ENCODE data around the gene CLEC5A. TPM values are rescaled to one million over a fixed set of nuclear protein-coding genes. Genes with fewer than 3 reads are reported as not detected.

Gene CLEC5A
- total RNA-seq, 1 donor from 2014 or later = not detected

GRCh38 chr7:141974831-141975230, 28.1 kb upstream of the CLEC5A start:
- H3K4me1 Mint-ChIP-seq (ENCODE audit: low read depth) = peaks cover 12% of the 10 kb centered on the region
- H3K27me3 Mint-ChIP-seq (ENCODE audit: insufficient read depth) = no peaks in the 10 kb centered on the region
- no peak overlapping the region for H3K27ac Mint-ChIP-seq
- H3K4me3 Mint-ChIP-seq = no peak overlapping the region
- H3K36me3 Mint-ChIP-seq (ENCODE audit: low read depth) = no peaks in the 10 kb centered on the region
- no peak for DNase-seq (ENCODE audit: low spot score)
- intact Hi-C loops (cut with micrococcal nuclease) = loop anchor here (5.0 to 10.0 kb wide), 2 partner anchors 840 to 1032 kb away; no protein-coding TSS in a partner anchor
- no peaks in the 10 kb centered on the region for H3K9me3 Mint-ChIP-seq

GRCh38 chr7:141973673-141974072, 26.9 kb upstream of the CLEC5A start, which contains the start of gene TAS2R38:
Gene TAS2R38 (minus strand): TSS chr7:141973773. CDS start chr7:141973689, 84 bp downstream.
- Mint-ChIP-seq H3K27ac (no peak within 1 kb of the TSS), H3K9me3 (no peaks in the 10 kb centered on the region), H3K4me1 (ENCODE audit: low read depth) (peaks cover 12% of the 10 kb centered on the region), H3K27me3 (ENCODE audit: insufficient read depth) (no peaks in the 10 kb centered on the region), H3K36me3 (ENCODE audit: low read depth) (no peaks in the 10 kb centered on the region), H3K4me3 (no peak within 1 kb of the TSS)
- intact Hi-C loops (cut with micrococcal nuclease) = loop anchor here (10.0 kb wide), 1 partner anchor 841 kb away; no protein-coding TSS in a partner anchor
- DNase-seq (ENCODE audit: low spot score) = no peak

DNA sequence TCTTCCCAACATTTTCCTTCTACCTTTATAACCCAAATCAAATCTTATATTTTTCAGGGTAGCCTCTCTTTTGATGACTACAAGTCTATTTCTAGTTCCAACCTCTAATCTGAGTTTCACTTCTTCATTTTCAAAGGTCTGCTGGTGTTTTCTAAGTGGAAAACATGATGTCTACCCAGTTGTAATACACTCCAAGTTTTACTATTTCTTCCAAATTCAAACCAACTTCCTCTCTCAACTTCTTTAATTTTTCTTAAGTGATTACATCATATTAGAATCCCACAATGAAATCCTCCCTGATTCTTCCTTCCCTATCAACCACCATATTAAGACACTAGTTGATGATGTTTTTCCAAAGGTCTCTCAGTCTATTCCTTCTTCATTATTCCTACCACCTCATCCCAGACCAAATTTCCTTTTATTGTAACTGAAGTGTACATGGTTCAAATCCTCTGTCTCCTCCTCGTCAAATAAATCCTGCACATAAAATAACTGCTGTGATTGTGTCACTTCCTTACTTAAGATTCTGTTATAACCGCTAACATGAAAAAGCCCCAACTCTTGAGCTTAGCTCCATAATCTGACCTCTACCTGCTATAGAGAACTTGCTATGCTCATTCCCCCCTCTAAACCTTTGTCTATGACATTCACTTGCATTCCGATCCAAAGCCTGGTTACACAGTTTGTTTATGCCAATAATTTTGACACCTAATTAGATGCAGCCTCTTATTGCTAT, 14.1 kb upstream of the CLEC5A start:
- no peaks in the 10 kb centered on the region for H3K4me1 Mint-ChIP-seq (ENCODE audit: low read depth)
- H3K36me3 Mint-ChIP-seq (ENCODE audit: low read depth) = no peaks in the 10 kb centered on the region
- intact Hi-C loops (cut with micrococcal nuclease) = no loop called here
- no peak overlapping the region for H3K27ac Mint-ChIP-seq
- DNase-seq (ENCODE audit: low spot score) = no peak
- H3K27me3 Mint-ChIP-seq (ENCODE audit: insufficient read depth) = no peaks in the 10 kb centered on the region
- no peaks in the 10 kb centered on the region for H3K9me3 Mint-ChIP-seq
- H3K4me3 Mint-ChIP-seq = no peak overlapping the region

GRCh38 chr7:141956084-141956483, 9.3 kb upstream of the CLEC5A start:
- no peak overlapping the region for H3K27ac Mint-ChIP-seq
- no peaks in the 10 kb centered on the region for H3K27me3 Mint-ChIP-seq (ENCODE audit: insufficient read depth)
- intact Hi-C loops (cut with micrococcal nuclease) = no loop called here
- H3K4me1 Mint-ChIP-seq (ENCODE audit: low read depth) = no peaks in the 10 kb centered on the region
- DNase-seq (ENCODE audit: low spot score) = no peak
- no peaks in the 10 kb centered on the region for H3K36me3 Mint-ChIP-seq (ENCODE audit: low read depth)
- H3K4me3 Mint-ChIP-seq = no peak overlapping the region
- H3K9me3 Mint-ChIP-seq = no peaks in the 10 kb centered on the region

GRCh38 chr7:141954334-141954733, 7.6 kb upstream of the CLEC5A start:
- DNase-seq (ENCODE audit: low spot score) = no peak
- intact Hi-C loops (cut with micrococcal nuclease) = no loop called here
- H3K27me3 Mint-ChIP-seq (ENCODE audit: insufficient read depth) = no peaks in the 10 kb centered on the region
- no peak overlapping the region for H3K4me3 Mint-ChIP-seq
- H3K27ac Mint-ChIP-seq = no peak overlapping the region
- no peaks in the 10 kb centered on the region for H3K36me3 Mint-ChIP-seq (ENCODE audit: low read depth)
- H3K9me3 Mint-ChIP-seq = no peaks in the 10 kb centered on the region
- H3K4me1 Mint-ChIP-seq (ENCODE audit: low read depth) = no peaks in the 10 kb centered on the region

- DNase-seq (ENCODE audit: low spot score) = no peak
- Mint-ChIP-seq H3K4me3 (no peak overlapping the region), H3K4me1 (ENCODE audit: low read depth) (no peaks in the 10 kb centered on the region), H3K36me3 (ENCODE audit: low read depth) (no peaks in the 10 kb centered on the region), H3K27ac (no peak overlapping the region), H3K9me3 (no peaks in the 10 kb centered on the region), H3K27me3 (ENCODE audit: insufficient read depth) (no peaks in the 10 kb centered on the region)
- intact Hi-C loops (cut with micrococcal nuclease) = no loop called here
Measured at GRCh38 chr7:141952461-141952860, 5.7 kb upstream of the CLEC5A start.

DNA sequence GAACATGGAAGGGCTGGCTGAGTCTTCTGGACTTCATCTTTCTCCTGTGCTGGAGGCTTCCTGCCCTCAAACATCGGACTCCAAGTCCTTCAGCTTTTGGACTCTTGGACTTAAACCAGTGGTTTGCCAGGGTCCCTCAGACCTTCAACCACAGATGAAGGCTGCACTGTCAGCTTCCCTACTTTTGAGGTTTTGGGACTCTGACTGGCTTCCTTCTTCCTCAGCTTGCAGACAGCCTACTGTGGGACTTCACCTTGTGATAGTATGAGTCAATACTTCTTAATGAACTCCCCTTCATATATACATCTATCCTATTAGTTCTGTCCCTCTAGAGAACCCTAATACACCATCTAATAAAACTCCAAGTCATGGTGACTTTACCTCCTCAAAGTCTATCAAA, 4.0 kb upstream of the CLEC5A start:
- Mint-ChIP-seq H3K4me3 (no peak overlapping the region), H3K4me1 (ENCODE audit: low read depth) (no peaks in the 10 kb centered on the region), H3K36me3 (ENCODE audit: low read depth) (no peaks in the 10 kb centered on the region), H3K27ac (no peak overlapping the region), H3K27me3 (ENCODE audit: insufficient read depth) (no peaks in the 10 kb centered on the region), H3K9me3 (no peaks in the 10 kb centered on the region)
- intact Hi-C loops (cut with micrococcal nuclease) = no loop called here
- DNase-seq (ENCODE audit: low spot score) = no peak

DNA sequence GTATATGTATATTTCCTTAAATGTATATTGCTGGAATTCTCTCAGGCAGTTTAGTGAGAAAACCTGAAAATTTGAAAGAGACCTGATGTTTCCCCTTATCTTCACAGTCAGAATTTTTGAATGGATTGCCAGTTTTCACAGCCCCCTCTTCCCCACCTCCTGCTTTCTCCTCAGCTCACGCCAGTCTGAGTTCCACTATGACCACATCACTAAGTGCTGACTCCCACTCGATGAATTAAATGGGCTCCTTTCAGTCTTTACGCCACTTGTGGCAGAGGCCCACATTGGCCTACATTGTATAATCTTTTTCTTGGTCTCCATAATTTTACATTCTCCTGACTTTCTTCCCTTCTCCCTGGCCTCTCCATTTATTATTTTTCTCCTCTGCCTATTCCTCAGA, 3.1 kb upstream of the CLEC5A start:
- no peaks in the 10 kb centered on the region for H3K4me1 Mint-ChIP-seq (ENCODE audit: low read depth)
- DNase-seq (ENCODE audit: low spot score) = no peak
- no peaks in the 10 kb centered on the region for H3K9me3 Mint-ChIP-seq
- no peaks in the 10 kb centered on the region for H3K27me3 Mint-ChIP-seq (ENCODE audit: insufficient read depth)
- no peak overlapping the region for H3K4me3 Mint-ChIP-seq
- intact Hi-C loops (cut with micrococcal nuclease) = no loop called here
- H3K36me3 Mint-ChIP-seq (ENCODE audit: low read depth) = no peaks in the 10 kb centered on the region
- no peak overlapping the region for H3K27ac Mint-ChIP-seq

- no peaks in the 10 kb centered on the region for H3K36me3 Mint-ChIP-seq (ENCODE audit: low read depth)
- H3K9me3 Mint-ChIP-seq = no peaks in the 10 kb centered on the region
- H3K4me3 Mint-ChIP-seq = no peak overlapping the region
- intact Hi-C loops (cut with micrococcal nuclease) = no loop called here
- DNase-seq (ENCODE audit: low spot score) = no peak
- no peak overlapping the region for H3K27ac Mint-ChIP-seq
- H3K27me3 Mint-ChIP-seq (ENCODE audit: insufficient read depth) = no peaks in the 10 kb centered on the region
- H3K4me1 Mint-ChIP-seq (ENCODE audit: low read depth) = no peaks in the 10 kb centered on the region
Measured at GRCh38 chr7:141949451-141949850, 2.7 kb upstream of the CLEC5A start.

DNA sequence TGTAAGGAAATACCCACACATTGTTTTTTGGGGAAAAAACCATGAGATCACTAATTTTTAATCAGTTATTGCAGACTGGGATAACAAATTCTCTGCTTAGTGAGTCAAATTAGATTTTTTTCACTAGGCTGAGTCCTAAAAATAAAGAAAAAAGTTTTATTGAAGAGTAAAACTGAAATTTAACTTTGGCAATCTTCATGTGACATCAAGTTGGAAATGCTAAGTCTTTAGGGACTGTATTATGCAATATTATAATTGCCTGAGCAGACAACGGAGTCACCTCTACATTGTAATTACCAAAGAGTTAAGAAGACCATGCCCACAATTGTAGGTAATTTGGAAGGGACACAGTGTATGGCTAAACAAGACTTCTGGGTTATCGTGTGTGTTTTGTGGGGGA, 2.2 kb upstream of the CLEC5A start:
- no peak overlapping the region for H3K27ac Mint-ChIP-seq
- H3K4me3 Mint-ChIP-seq = no peak overlapping the region
- no peaks in the 10 kb centered on the region for H3K36me3 Mint-ChIP-seq (ENCODE audit: low read depth)
- DNase-seq (ENCODE audit: low spot score) = no peak
- H3K27me3 Mint-ChIP-seq (ENCODE audit: insufficient read depth) = no peaks in the 10 kb centered on the region
- H3K9me3 Mint-ChIP-seq = no peaks in the 10 kb centered on the region
- intact Hi-C loops (cut with micrococcal nuclease) = no loop called here
- H3K4me1 Mint-ChIP-seq (ENCODE audit: low read depth) = no peaks in the 10 kb centered on the region

GRCh38 chr7:141945356-141945755, 1.4 kb downstream of the CLEC5A start:
- H3K4me3 Mint-ChIP-seq = no peak overlapping the region

DNA sequence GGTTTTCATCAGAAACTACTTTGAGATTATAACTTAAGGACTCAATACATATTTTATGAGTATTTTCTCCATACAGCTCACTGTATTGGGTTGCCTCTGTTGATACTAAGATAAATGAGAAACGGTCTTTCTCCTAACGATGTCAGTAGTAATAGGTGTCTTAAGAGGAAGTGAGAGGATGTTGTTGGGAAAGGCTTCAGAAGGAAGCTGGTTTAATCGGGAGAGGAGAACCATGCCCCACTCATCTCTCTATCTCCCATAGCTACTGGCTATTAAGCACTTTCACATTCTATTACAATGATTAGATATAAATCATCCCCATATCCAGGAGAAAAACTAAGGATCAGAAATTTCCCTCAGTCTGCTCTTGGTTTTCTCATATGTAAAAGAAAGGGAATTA, 2.0 kb downstream of the CLEC5A start:
- H3K4me3 Mint-ChIP-seq = no peak overlapping the region
- H3K9me3 Mint-ChIP-seq = peaks cover 9% of the 10 kb centered on the region
- no peak overlapping the region for H3K27ac Mint-ChIP-seq
- DNase-seq (ENCODE audit: low spot score) = no peak
- intact Hi-C loops (cut with micrococcal nuclease) = no loop called here
- H3K27me3 Mint-ChIP-seq (ENCODE audit: insufficient read depth) = no peaks in the 10 kb centered on the region
- no peaks in the 10 kb centered on the region for H3K4me1 Mint-ChIP-seq (ENCODE audit: low read depth)
- no peaks in the 10 kb centered on the region for H3K36me3 Mint-ChIP-seq (ENCODE audit: low read depth)

More at GRCh38 chr7:141945356-141945755, 1.4 kb downstream of the CLEC5A start:
- Mint-ChIP-seq H3K36me3 (ENCODE audit: low read depth) (no peaks in the 10 kb centered on the region), H3K27ac (no peak overlapping the region), H3K9me3 (peaks cover 9% of the 10 kb centered on the region), H3K27me3 (ENCODE audit: insufficient read depth) (no peaks in the 10 kb centered on the region), H3K4me1 (ENCODE audit: low read depth) (no peaks in the 10 kb centered on the region)
- DNase-seq (ENCODE audit: low spot score) = no peak
- intact Hi-C loops (cut with micrococcal nuclease) = no loop called here

- Mint-ChIP-seq H3K9me3 (peaks cover 9% of the 10 kb centered on the region), H3K36me3 (ENCODE audit: low read depth) (no peaks in the 10 kb centered on the region), H3K27ac (no peak overlapping the region), H3K4me1 (ENCODE audit: low read depth) (no peaks in the 10 kb centered on the region), H3K4me3 (no peak overlapping the region), H3K27me3 (ENCODE audit: insufficient read depth) (no peaks in the 10 kb centered on the region)
- no peak for DNase-seq (ENCODE audit: low spot score)
- intact Hi-C loops (cut with micrococcal nuclease) = no loop called here
Measured at GRCh38 chr7:141943846-141944245, 2.9 kb downstream of the CLEC5A start.

DNA sequence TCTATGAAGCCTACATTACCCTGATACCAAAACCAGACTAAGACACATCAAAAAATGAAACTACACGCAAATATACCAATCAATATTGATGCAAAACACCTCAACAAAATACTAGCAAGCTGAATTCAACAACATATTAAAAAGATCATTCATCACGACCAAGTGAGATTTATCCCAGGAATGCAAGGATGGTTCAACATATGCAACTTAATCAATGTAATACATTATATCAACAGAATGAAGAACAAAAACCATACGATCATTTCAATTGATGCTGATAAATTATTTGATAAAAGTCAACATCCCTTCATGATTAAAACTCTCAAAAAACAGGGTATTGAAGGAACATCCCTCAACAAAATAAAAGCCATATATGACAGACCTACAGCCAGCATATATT, 5.7 kb downstream of the CLEC5A start:
- H3K9me3 Mint-ChIP-seq = peaks cover 9% of the 10 kb centered on the region
- H3K36me3 Mint-ChIP-seq (ENCODE audit: low read depth) = no peaks in the 10 kb centered on the region
- intact Hi-C loops (cut with micrococcal nuclease) = no loop called here
- DNase-seq (ENCODE audit: low spot score) = no peak
- no peak overlapping the region for H3K4me3 Mint-ChIP-seq
- H3K27me3 Mint-ChIP-seq (ENCODE audit: insufficient read depth) = no peaks in the 10 kb centered on the region
- no peak overlapping the region for H3K27ac Mint-ChIP-seq
- no peaks in the 10 kb centered on the region for H3K4me1 Mint-ChIP-seq (ENCODE audit: low read depth)

All from activated T-helper 1 cell treated with anti-CD3 and anti-CD28 coated beads, Interleukin-12 subunit alpha, Interleukin-12 subunit beta, Interleukin-2, Interleukin-4 antibody, amounts not matched to agents 30 ng/mL and 10 ng/mL and 1 ng/mL, durations not matched to agents 14 hours and 24 hours and 36 hours (primary cell).